ENCODE results near the gene ATXN7.

ATXN7 gene

GRCh38 chr3:63940389-63940757, 76.7 kb downstream of the ATXN7 start:
- no peak for DNase-seq

- no peak for DNase-seq
Observed at GRCh38 chr3:63942528-63942927, 78.9 kb downstream of the ATXN7 start.

- no peak for DNase-seq
Observed at GRCh38 chr3:63943678-63944077, 80.0 kb downstream of the ATXN7 start.

GRCh38 chr3:63945558-63946096, 82.0 kb downstream of the ATXN7 start:
- DNase-seq: no peak

- DNase-seq: no peak
Observed at GRCh38 chr3:63946753-63947152, 83.1 kb downstream of the ATXN7 start.

- DNase-seq: no peak
Observed at GRCh38 chr3:63947594-63947993, 83.9 kb downstream of the ATXN7 start.

GRCh38 chr3:63949005-63949404, 85.3 kb downstream of the ATXN7 start:
- no peak for DNase-seq

- no peak for DNase-seq
Observed at GRCh38 chr3:63950698-63951097, 87.0 kb downstream of the ATXN7 start.

GRCh38 chr3:63951492-63952247, 88.0 kb downstream of the ATXN7 start:
- no peak for DNase-seq

- no peak for DNase-seq
Observed at GRCh38 chr3:63952248-63952594, 88.6 kb downstream of the ATXN7 start.

GRCh38 chr3:63954182-63954581, 90.5 kb downstream of the ATXN7 start:
- DNase-seq: no peak

GRCh38 chr3:63955036-63955650, 91.5 kb downstream of the ATXN7 start:
- no peak for DNase-seq

GRCh38 chr3:63955830-63956545, 92.3 kb downstream of the ATXN7 start:
- DNase-seq: no peak

GRCh38 chr3:63959146-63959545, 95.5 kb downstream of the ATXN7 start:
- no peak for DNase-seq

- DNase-seq: peak in 1 of 2 experiments; percentile 23
Observed at GRCh38 chr3:63960048-63960711, 96.5 kb downstream of the ATXN7 start.

- peak in 1 of 2 experiments; percentile 43 for DNase-seq
Observed at GRCh38 chr3:63961891-63962290, 98.2 kb downstream of the ATXN7 start.

- no peak for DNase-seq
Observed at GRCh38 chr3:63963496-63963895, 99.8 kb downstream of the ATXN7 start.

- DNase-seq: peak; percentile 95 to 99
Observed at GRCh38 chr3:63964681-63965485, 101.2 kb downstream of the ATXN7 start.

- no peak for DNase-seq
Observed at GRCh38 chr3:63966007-63966406, 102.3 kb downstream of the ATXN7 start.

GRCh38 chr3:63966871-63967270, 103.2 kb downstream of the ATXN7 start:
- no peak for DNase-seq

GRCh38 chr3:63967675-63968611, 104.3 kb downstream of the ATXN7 start:
- peak; percentile 62 to 86 for DNase-seq
